Peyer's patch (tissue), 4 donors: ENCODE results near the gene CDK5R1.

Experiments
- POLR2A ChIP-seq, 2 donors: fragments of 450-650 bp; IDR thresholded peaks; one replicate each; pipeline ENCODE4 v1.5.1; 2017; ENCODE audit warnings: antibody characterized with exemption in 2 of 2, mild to moderate bottlenecking in 2 of 2, moderate library complexity in 2 of 2
- TF ChIP-seq, protein P1 (sequence below), 6 experiments: fragments of 450-650 bp in 4 of 6; fragments of 200-600 bp in 2 of 6; sonication (generic) in 1 of 6; IDR thresholded peaks; one replicate each; pipeline ENCODE4 v1.5.1; 2017 to 2019; ENCODE audit warnings: antibody characterized with exemption in 6 of 6, mild to moderate bottlenecking in 3 of 6, moderate library complexity in 1 of 6

DNA sequence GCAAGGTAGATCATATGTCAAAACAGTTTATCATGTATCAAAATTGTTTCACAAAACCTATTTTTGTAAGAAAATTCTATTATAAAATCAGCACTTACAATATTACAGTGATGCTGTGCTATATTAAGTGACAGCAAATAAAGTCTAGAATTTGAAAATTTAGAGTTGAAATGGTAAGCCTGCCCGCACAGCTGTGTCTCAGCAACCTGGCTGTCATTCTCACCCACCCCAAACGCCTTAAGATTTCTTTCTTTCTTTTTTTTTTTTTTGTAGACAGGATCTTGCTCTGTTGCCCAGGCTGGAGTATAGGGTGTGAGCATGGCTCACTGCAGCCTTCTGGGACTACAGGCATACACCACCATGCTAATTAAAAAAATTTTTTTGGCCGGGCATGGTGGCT lies 26.8 kb downstream of the CDK5R1 start:
- TF ChIP-seq, protein P1, sequence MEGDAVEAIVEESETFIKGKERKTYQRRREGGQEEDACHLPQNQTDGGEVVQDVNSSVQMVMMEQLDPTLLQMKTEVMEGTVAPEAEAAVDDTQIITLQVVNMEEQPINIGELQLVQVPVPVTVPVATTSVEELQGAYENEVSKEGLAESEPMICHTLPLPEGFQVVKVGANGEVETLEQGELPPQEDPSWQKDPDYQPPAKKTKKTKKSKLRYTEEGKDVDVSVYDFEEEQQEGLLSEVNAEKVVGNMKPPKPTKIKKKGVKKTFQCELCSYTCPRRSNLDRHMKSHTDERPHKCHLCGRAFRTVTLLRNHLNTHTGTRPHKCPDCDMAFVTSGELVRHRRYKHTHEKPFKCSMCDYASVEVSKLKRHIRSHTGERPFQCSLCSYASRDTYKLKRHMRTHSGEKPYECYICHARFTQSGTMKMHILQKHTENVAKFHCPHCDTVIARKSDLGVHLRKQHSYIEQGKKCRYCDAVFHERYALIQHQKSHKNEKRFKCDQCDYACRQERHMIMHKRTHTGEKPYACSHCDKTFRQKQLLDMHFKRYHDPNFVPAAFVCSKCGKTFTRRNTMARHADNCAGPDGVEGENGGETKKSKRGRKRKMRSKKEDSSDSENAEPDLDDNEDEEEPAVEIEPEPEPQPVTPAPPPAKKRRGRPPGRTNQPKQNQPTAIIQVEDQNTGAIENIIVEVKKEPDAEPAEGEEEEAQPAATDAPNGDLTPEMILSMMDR (IDR thresholded peaks at IDR 0.05), result no peak
- no peak for TF ChIP-seq POLR2A (IDR thresholded peaks at IDR 0.05)
